Ectodermal cell (in vitro differentiated cells): ENCODE measurements around the gene ZFYVE16.
A peak's percentile ranks its signal among the peaks of the same experiment; 100 is the strongest.
"Not testable (repeated sequence)": the region's sequence is repeated elsewhere in the genome, so short reads cannot be mapped to it uniquely, and the experiment has no call there.

ENCODE experiments used
- H3K27ac ChIP-seq: 2 replicates; pipeline ENCODE4 v1.7.0; 2013; ENCODE audit warnings: mild to moderate bottlenecking, low read depth, low read length; ENCODE audit not compliant: insufficient read depth, poor library complexity, severe bottlenecking
- H3K27me3 ChIP-seq: 2 replicates; pipeline ENCODE4 v1.7.0; 2013; ENCODE audit warnings: mild to moderate bottlenecking, low read length; ENCODE audit not compliant: insufficient read depth, control insufficient read depth, poor library complexity, severe bottlenecking
- H3K36me3 ChIP-seq: one replicate; pipeline ENCODE4 v1.7.0; 2013; ENCODE audit warnings: low read length; ENCODE audit not compliant: control insufficient read depth, insufficient read depth
- H3K4me1 ChIP-seq: one replicate; pipeline ENCODE4 v1.7.0; 2013; ENCODE audit warnings: low read length; ENCODE audit not compliant: control insufficient read depth, insufficient read depth
- H3K4me3 ChIP-seq: 2 replicates; pipeline ENCODE4 v1.7.0; 2013; ENCODE audit warnings: low read depth, low read length, control low read depth; ENCODE audit not compliant: insufficient read depth
- H3K9me3 ChIP-seq: 2 replicates; pipeline ENCODE4 v1.7.0; 2013; ENCODE audit warnings: mild to moderate bottlenecking, low read length, moderate library complexity; ENCODE audit not compliant: control insufficient read depth
- WGBS, 2 experiments: methylation state at CpG; one replicate each; pipeline ENCODE4 v1.1.7; 2013; ENCODE audit warnings: missing lambda C conversion rate in 2 of 2; 5-methylcytosine and 5-hydroxymethylcytosine counted together

Gene ZFYVE16

GRCh38 chr5:80487444-80487828 lies 79.6 kb downstream of the ZFYVE16 start:
- peak overlapping the region; percentile 34 for H3K4me3 ChIP-seq
- H3K27ac ChIP-seq = peak overlapping the region; percentile 67
- H3K36me3 ChIP-seq = no peaks in the 10 kb centered on the region
- no peaks in the 10 kb centered on the region for H3K9me3 ChIP-seq
- no peaks in the 10 kb centered on the region for H3K4me1 ChIP-seq
- no peaks in the 10 kb centered on the region for H3K27me3 ChIP-seq
- WGBS, 2 experiments = 70 to 73% methylated on average over 18 of the region's 18 CpGs

DNA sequence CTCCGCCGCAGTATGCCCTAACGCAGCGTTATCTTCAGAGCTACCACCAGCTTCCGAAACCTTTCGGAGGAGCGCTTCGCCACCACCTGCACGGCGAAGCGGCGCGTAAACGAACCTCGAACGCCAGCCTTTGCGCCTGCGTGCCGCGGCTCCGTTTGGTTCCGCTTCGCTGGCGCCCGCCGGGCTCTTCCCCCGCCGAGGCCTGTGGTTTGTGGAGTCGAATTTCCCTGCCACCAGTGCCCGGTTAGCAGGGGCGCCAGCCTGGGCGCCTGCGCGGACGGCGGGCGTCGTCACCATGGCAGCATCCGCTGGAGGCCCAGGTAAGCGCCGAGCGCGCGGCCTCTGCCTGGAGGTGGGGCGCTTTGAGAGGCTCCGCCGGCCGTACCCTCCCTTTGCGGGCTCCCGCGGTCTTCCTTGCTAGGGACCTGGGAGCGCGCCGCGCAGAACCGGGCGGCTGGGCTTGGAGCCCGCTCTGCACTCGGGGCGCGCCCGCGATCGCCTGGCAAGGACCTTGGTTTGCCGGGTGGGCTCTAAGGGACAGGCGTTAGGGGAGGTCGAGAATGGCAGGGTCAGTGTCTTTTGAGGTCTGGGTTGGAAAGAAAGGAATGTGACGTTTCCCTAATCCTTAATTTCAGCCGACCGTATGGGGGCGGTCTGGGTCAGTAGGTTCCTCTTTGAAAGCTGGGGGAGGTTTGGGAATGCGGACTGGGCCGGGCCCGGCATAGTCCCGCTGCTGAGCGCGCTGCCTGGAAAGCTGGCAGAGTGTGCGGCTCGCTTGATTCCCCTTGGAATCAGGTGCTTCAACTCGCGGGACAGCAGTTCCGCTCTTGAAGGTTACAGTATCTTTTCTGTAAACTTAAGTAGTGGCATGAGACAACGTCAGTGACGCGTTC lies 80.2 kb downstream of the ZFYVE16 start, which contains the start of gene FAM151B:
Gene FAM151B (plus strand): TSS at position 272 of the 893 bp plus-strand sequence. CDS start 24 bp downstream, at position 296.
- Histone ChIP-seq H3K27me3 (no peaks in the 10 kb centered on the region), H3K4me3 (peak within 1 kb of the TSS; percentile 34), H3K27ac (peak within 1 kb of the TSS; percentile 67), H3K9me3 (no peaks in the 10 kb centered on the region), H3K4me1 (no peaks in the 10 kb centered on the region), H3K36me3 (no peaks in the 10 kb centered on the region)
- WGBS, 2 experiments = 1 to 2% methylated on average over 85 of the region's 85 CpGs

- H3K4me1 ChIP-seq = no peaks in the 10 kb centered on the region
- no peaks in the 10 kb centered on the region for H3K9me3 ChIP-seq
- no peak overlapping the region for H3K27ac ChIP-seq
- 95% methylated on average over 3 of the region's 3 CpGs for WGBS, 2 experiments
- H3K36me3 ChIP-seq = no peaks in the 10 kb centered on the region
- H3K4me3 ChIP-seq = no peak overlapping the region
- no peaks in the 10 kb centered on the region for H3K27me3 ChIP-seq
Measured at GRCh38 chr5:80491296-80491695, 83.4 kb downstream of the ZFYVE16 start.

- Histone ChIP-seq H3K9me3 (no peaks in the 10 kb centered on the region), H3K36me3 (no peaks in the 10 kb centered on the region), H3K4me3 (no peak overlapping the region), H3K27me3 (no peaks in the 10 kb centered on the region), H3K4me1 (no peaks in the 10 kb centered on the region), H3K27ac (no peak overlapping the region)
- WGBS, 2 experiments = 89 to 92% methylated on average over 3 of the region's 3 CpGs
Measured at GRCh38 chr5:80492741-80493140, 84.9 kb downstream of the ZFYVE16 start.

DNA sequence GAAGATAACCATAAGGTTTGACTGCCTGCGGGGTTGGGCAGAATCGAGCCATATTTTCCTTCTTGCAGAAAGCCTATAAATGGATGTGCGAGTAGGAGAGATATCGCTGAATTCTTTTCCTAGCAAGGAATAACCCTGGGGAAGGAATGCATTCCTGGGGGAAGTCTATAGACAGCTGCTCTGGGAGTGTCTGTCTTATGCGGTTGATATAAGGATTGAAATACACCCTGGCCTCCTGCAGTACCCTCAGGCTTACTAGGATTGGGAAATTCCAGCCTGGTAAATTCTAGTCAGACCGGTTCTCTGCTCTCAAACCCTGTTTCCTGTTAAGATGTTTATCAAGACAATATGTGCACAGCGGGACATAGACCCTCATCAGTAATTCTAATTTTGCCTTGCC lies 85.6 kb downstream of the ZFYVE16 start:
- H3K36me3 ChIP-seq, H3K27ac ChIP-seq, H3K4me3 ChIP-seq, H3K27me3 ChIP-seq, H3K4me1 ChIP-seq, H3K9me3 ChIP-seq: not testable (repeated sequence)
- 88 to 91% methylated on average over 7 of the region's 7 CpGs for WGBS, 2 experiments

DNA sequence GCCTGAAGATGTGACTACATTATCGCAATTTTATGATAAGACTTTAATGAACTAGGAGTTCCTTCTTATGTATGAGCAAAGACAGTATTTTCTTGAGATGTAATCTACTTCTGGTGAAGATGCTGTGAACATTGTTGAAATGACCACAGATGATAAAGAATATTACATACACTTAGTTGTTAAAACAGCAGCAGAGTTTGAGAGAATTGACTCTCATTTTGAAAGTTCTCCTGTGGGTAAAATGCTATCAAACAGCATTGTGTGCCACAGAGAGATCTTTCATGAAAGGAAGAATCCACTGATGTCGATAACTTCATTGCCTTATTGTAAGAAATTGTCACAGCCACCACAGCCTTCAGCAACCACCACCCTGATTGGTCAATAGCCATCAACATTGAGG lies 88.0 kb downstream of the ZFYVE16 start:
- Histone ChIP-seq H3K36me3 (no peaks in the 10 kb centered on the region), H3K9me3 (no peaks in the 10 kb centered on the region), H3K4me3 (no peak overlapping the region), H3K27ac (no peak overlapping the region), H3K4me1 (no peaks in the 10 kb centered on the region), H3K27me3 (no peaks in the 10 kb centered on the region)
- 79 to 92% methylated on average over 2 of the region's 2 CpGs for WGBS, 2 experiments

DNA sequence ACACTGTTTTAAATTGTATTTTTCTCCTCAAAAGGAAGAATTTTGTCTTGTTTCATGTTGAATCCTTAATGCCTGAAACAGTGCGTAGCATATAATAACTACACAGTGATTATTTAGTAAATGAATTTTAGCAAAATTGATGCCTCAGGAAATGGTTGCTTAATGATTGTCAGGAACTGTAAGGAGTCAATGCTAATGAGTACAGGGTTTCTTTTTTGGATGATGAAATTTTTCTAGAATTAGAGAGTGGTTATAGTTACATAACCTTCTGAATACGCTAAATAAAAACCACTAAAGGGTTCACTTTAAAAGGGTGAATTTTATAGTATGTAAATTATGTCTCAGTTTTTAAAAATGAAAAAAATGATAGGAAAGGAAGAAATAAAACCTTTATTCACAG lies 94.9 kb downstream of the ZFYVE16 start:
- Histone ChIP-seq H3K9me3 (no peaks in the 10 kb centered on the region), H3K36me3 (no peaks in the 10 kb centered on the region), H3K27me3 (no peaks in the 10 kb centered on the region), H3K4me3 (no peak overlapping the region), H3K4me1 (no peaks in the 10 kb centered on the region), H3K27ac (no peak overlapping the region)
- WGBS, 2 experiments = 100% methylated on average over 2 of the region's 2 CpGs; no CpG with 5 or more reads in 1 of the 2 experiments

DNA sequence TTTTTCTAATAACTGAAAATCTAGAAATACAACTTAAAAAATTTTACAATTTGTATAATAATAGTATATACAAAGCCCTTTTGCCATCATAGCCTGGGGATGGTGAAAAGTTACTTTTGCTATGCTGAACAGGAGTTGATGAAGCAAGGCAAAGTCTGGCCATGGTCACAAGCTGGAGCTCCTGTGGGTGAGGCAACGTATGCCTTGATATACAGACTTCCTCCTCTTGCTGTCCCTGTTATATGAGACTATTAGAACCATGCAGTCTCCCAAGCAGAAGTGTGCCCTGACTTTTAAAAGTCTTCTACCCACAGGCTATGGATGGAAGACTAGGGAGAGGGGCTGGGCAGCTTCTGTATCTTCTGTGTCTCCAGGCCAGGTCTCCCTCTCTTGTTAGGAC lies 95.8 kb downstream of the ZFYVE16 start:
- Histone ChIP-seq H3K36me3 (no peaks in the 10 kb centered on the region), H3K27me3 (no peaks in the 10 kb centered on the region), H3K4me3 (no peak overlapping the region), H3K9me3 (no peaks in the 10 kb centered on the region), H3K4me1 (no peaks in the 10 kb centered on the region), H3K27ac (no peak overlapping the region)
- WGBS, 2 experiments = 89 to 96% methylated on average over 1 of the region's 1 CpG

- 82 to 100% methylated on average over 1 of the region's 1 CpG for WGBS, 2 experiments
- no peak overlapping the region for H3K4me3 ChIP-seq
- H3K27ac ChIP-seq = no peak overlapping the region
- no peaks in the 10 kb centered on the region for H3K4me1 ChIP-seq
- H3K36me3 ChIP-seq = no peaks in the 10 kb centered on the region
- H3K27me3 ChIP-seq = no peaks in the 10 kb centered on the region
- H3K9me3 ChIP-seq = no peaks in the 10 kb centered on the region
Measured at GRCh38 chr5:80504833-80505232, 97.0 kb downstream of the ZFYVE16 start.

DNA sequence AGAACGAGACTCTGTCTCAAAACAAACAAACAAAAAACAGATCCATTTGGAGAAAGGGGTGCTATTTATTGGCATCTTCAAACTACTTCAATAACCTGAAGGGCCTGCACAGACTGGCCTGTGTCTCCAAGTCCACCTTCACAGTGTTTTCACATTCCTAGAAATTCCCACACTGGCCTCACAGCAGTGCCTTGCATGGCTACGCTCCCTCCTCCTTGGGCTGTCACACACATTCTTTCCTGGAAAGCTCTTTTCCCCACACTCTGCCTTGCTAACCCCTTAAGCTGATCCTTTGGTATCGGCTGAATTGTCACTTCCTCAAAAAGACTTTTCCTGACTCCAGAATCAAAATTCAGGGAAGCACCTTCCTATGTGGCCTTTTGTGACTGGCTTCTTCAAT lies 99.8 kb downstream of the ZFYVE16 start:
- H3K36me3 ChIP-seq = no peaks in the 10 kb centered on the region
- no peaks in the 10 kb centered on the region for H3K4me1 ChIP-seq
- no peaks in the 10 kb centered on the region for H3K9me3 ChIP-seq
- no peak overlapping the region for H3K4me3 ChIP-seq
- WGBS, 2 experiments = 70 to 71% methylated on average over 3 of the region's 3 CpGs
- no peak overlapping the region for H3K27ac ChIP-seq
- H3K27me3 ChIP-seq = no peaks in the 10 kb centered on the region
